H1 (cell line): ENCODE data around the gene COL27A1. TPM values are rescaled to one million over a fixed set of nuclear protein-coding genes. Genes with fewer than 3 reads are reported as not detected.

ENCODE experiments used
- CTCF ChIA-PET: fragments of 300-600 bp; sonication (Branson Sonifier 250); formaldehyde crosslinking; loops from one replicate; lab custom pipeline; 2021; ENCODE audit not compliant: partially characterized antibody; lab: Charles Lee
- POLR2A ChIA-PET: fragments of 300-600 bp; sonication (Branson Sonifier 250); formaldehyde crosslinking; loops from one replicate; lab custom pipeline; 2021; ENCODE audit warnings: inconsistent platforms; ENCODE audit not compliant: partially characterized antibody; lab: Charles Lee
- DNase-seq, 2 experiments: peaks; one replicate each; pipeline versions ENCODE4 v3.0.0 to v3.0.0-alpha.2; 2010 to 2022; ENCODE audit warnings: low spot score in 2 of 2, low read depth in 1 of 2, mixed read lengths in 1 of 2
- FAIRE-seq: peaks from 2 replicates; lab custom pipeline; 2011; peaks lifted over from hg19 to GRCh38; lab: Jason Lieb, UNC
- H2AFZ ChIP-seq: 2 replicates; pipeline ENCODE4 v1.8.1; 2012; ENCODE audit warnings: low read length, inconsistent platforms
- H2AK5ac ChIP-seq: 2 replicates; pipeline ENCODE4 v1.6.1; 2013; ENCODE audit warnings: low read depth, low read length
- H2BK120ac ChIP-seq: replicated peaks from 2 replicates; pipeline ENCODE3; 2013; ENCODE audit warnings: low read depth, low read length, inconsistent platforms
- H2BK12ac ChIP-seq: 2 replicates; pipeline ENCODE4 v1.6.1; 2013; ENCODE audit warnings: low read depth, low read length
- H2BK15ac ChIP-seq: 2 replicates; pipeline ENCODE4 v1.6.1; 2013; ENCODE audit warnings: low read length
- H2BK20ac ChIP-seq: 2 replicates; pipeline ENCODE4 v1.6.1; 2013; ENCODE audit warnings: low read length
- H2BK5ac ChIP-seq: 2 replicates; pipeline ENCODE4 v1.6.1; 2013; ENCODE audit warnings: low read depth, low read length
- H3K14ac ChIP-seq: 2 replicates; pipeline ENCODE4 v1.6.1; 2013; ENCODE audit warnings: inconsistent platforms; ENCODE audit not compliant: insufficient read length
- H3K18ac ChIP-seq: 2 replicates; pipeline ENCODE4 v1.6.1; 2013; ENCODE audit warnings: low read length; ENCODE audit errors: extremely low read depth
- H3K23ac ChIP-seq: 2 replicates; pipeline ENCODE4 v1.6.1; 2013; ENCODE audit warnings: inconsistent platforms; ENCODE audit not compliant: insufficient read length
- H3K23me2 ChIP-seq: 2 replicates; pipeline ENCODE4 v1.6.1; 2013; ENCODE audit warnings: low read depth, low read length
- H3K27ac ChIP-seq: 2 replicates; pipeline ENCODE4 v1.6.1; 2011; ENCODE audit warnings: low read depth, low read length, inconsistent platforms
- H3K27me3 ChIP-seq, 4 experiments: replicated peaks in 1 of 4; 1 replicate in 1 of 4; 2 replicates in 3 of 4; pipeline versions ENCODE4 v1.6.1 to v1.8.1; 2011 to 2013; ENCODE audit warnings: low read length in 3 of 4, mild to moderate bottlenecking in 3 of 4, inconsistent platforms in 2 of 4, mixed read lengths in 2 of 4, moderate library complexity in 1 of 4; ENCODE audit not compliant: control insufficient read depth in 3 of 4, insufficient read depth in 3 of 4; ENCODE audit errors: extremely low read depth in 1 of 4
- H3K36me3 ChIP-seq, 4 experiments: 2 replicates each; pipeline versions ENCODE4 v1.6.1 to v1.8.1; 2011 to 2013; ENCODE audit warnings: mild to moderate bottlenecking in 4 of 4, low read length in 3 of 4, moderate library complexity in 2 of 4, control low read depth in 1 of 4, inconsistent platforms in 1 of 4; ENCODE audit not compliant: insufficient read depth in 4 of 4, control insufficient read depth in 2 of 4
- H3K4ac ChIP-seq: replicated peaks from 2 replicates; pipeline ENCODE3; 2013; ENCODE audit warnings: low read length, low read depth, mixed read lengths, inconsistent platforms; ENCODE audit not compliant: insufficient read length
- H3K4me1 ChIP-seq, 4 experiments: replicated peaks in 1 of 4; 1 replicate in 1 of 4; 2 replicates in 3 of 4; pipeline versions ENCODE4 v1.6.1 to v1.8.1; 2011 to 2013; ENCODE audit warnings: low read length in 3 of 4, inconsistent platforms in 2 of 4, mixed read lengths in 1 of 4; ENCODE audit not compliant: insufficient read depth in 4 of 4, control insufficient read depth in 3 of 4
- H3K4me2 ChIP-seq, 2 experiments: 2 replicates each; pipeline versions ENCODE4 v1.6.1 to v1.8.1; 2011 to 2013; ENCODE audit warnings: low read depth in 2 of 2, low read length in 2 of 2, control low read depth in 1 of 2, inconsistent platforms in 1 of 2, mild to moderate bottlenecking in 1 of 2; ENCODE audit not compliant: insufficient read depth in 1 of 2
- H3K4me3 ChIP-seq, 4 experiments: fragments of 200-600, 300-600 bp in 1 of 4; sonication (generic), shearing (Covaris generic), sonication (Bioruptor Twin) in 1 of 4; 2 replicates each; pipeline versions ENCODE4 v1.5.1 to v1.8.1; 2011 to 2016; ENCODE audit warnings: low read length in 4 of 4, low read depth in 3 of 4, control low read depth in 2 of 4, inconsistent platforms in 2 of 4, mild to moderate bottlenecking in 2 of 4, mixed read lengths in 1 of 4, moderate library complexity in 1 of 4; ENCODE audit not compliant: insufficient read depth in 2 of 4; ENCODE audit errors: extremely low read depth in 1 of 4
- H3K56ac ChIP-seq: replicated peaks from 2 replicates; pipeline ENCODE3; 2013; ENCODE audit warnings: low read depth, mild to moderate bottlenecking, mixed read lengths, low read length, inconsistent platforms; ENCODE audit not compliant: insufficient read length
- H3K79me1 ChIP-seq: 2 replicates; pipeline ENCODE4 v1.6.1; 2013; ENCODE audit warnings: low read depth, low read length, control low read depth
- H3K79me2 ChIP-seq, 2 experiments: 2 replicates each; pipeline versions ENCODE4 v1.6.1 to v1.8.1; 2012 to 2013; ENCODE audit warnings: low read length in 2 of 2, mild to moderate bottlenecking in 2 of 2, inconsistent platforms in 1 of 2; ENCODE audit not compliant: insufficient read depth in 2 of 2, control insufficient read depth in 1 of 2
- H3K9ac ChIP-seq, 4 experiments: replicated peaks in 1 of 4; 1 replicate in 1 of 4; 2 replicates in 3 of 4; pipeline versions ENCODE4 v1.6.1 to v1.8.1; 2011 to 2013; ENCODE audit warnings: low read depth in 3 of 4, low read length in 3 of 4, control low read depth in 2 of 4, mild to moderate bottlenecking in 2 of 4, moderate library complexity in 2 of 4, inconsistent platforms in 1 of 4; ENCODE audit errors: extremely low read depth in 1 of 4
- H3K9me3 ChIP-seq, 2 experiments: 2 replicates each; pipeline versions ENCODE4 v1.6.1 to v1.8.1; 2012 to 2013; ENCODE audit warnings: mild to moderate bottlenecking in 2 of 2, moderate library complexity in 2 of 2, control low read depth in 1 of 2, inconsistent platforms in 1 of 2, low read depth in 1 of 2, low read length in 1 of 2, mixed read lengths in 1 of 2; ENCODE audit not compliant: insufficient read depth in 2 of 2
- H4K20me1 ChIP-seq, 2 experiments: replicated peaks in 1 of 2; 2 replicates each; pipeline versions ENCODE3 to v1.8.1; 2011 to 2013; ENCODE audit warnings: inconsistent platforms in 2 of 2, low read length in 2 of 2, mild to moderate bottlenecking in 1 of 2; ENCODE audit not compliant: insufficient read depth in 2 of 2, control insufficient read depth in 1 of 2
- H4K5ac ChIP-seq: 2 replicates; pipeline ENCODE4 v1.6.1; 2013; ENCODE audit warnings: low read length, low read depth, mixed read lengths, inconsistent platforms; ENCODE audit not compliant: insufficient read length
- H4K8ac ChIP-seq: 2 replicates; pipeline ENCODE4 v1.8.0; 2013; ENCODE audit warnings: mild to moderate bottlenecking, moderate library complexity, low read length, inconsistent platforms; ENCODE audit not compliant: insufficient read depth; ENCODE audit errors: extremely low read depth
- H4K91ac ChIP-seq: replicated peaks from 2 replicates; pipeline ENCODE3; 2013; ENCODE audit warnings: low read length, mixed read lengths, inconsistent platforms; ENCODE audit not compliant: insufficient read length
- MAFK ChIP-seq: IDR thresholded peaks from 2 replicates; pipeline ENCODE4 v1.6.1; 2012; ENCODE audit warnings: low read depth, mild to moderate bottlenecking, improper control_type of control experiment, low read length
- SIRT6 ChIP-seq: IDR thresholded peaks from one replicate; pipeline ENCODE4 v1.7.1; 2012; ENCODE audit warnings: low read length, inconsistent platforms
- SIX5 ChIP-seq: IDR thresholded peaks from 2 replicates; pipeline ENCODE4 v1.6.1; 2011; ENCODE audit warnings: mild to moderate bottlenecking, low read depth, low read length
- ZNF274 ChIP-seq: IDR thresholded peaks from 2 replicates; pipeline ENCODE4 v1.7.0; 2012; ENCODE audit warnings: low read length, borderline replicate concordance; ENCODE audit errors: extremely low read depth
- WGBS, 2 experiments: shearing (Covaris generic) in 1 of 2; methylation state at CpG; one replicate each; pipeline versions ENCODE4 v1.1.6 to v1.1.7; 2013 to 2015; ENCODE audit warnings: low lambda C conversion rate in 2 of 2, mixed read lengths in 2 of 2, inconsistent platforms in 1 of 2, low coverage in 1 of 2, missing lambda C conversion rate in 1 of 2; ENCODE audit not compliant: insufficient replicate concordance in 2 of 2, insufficient coverage in 1 of 2, insufficient read length in 1 of 2; ENCODE audit errors: extremely low coverage in 1 of 2, missing lambda C conversion rate in 1 of 2; 5-methylcytosine and 5-hydroxymethylcytosine counted together
- polyA plus RNA-seq, 7 experiments: library from polyadenylated mRNA; depleted of rRNA in 3 of 7; stranded (reverse) in 5 of 7; unstranded in 2 of 7; fragments of >200 nt in 5 of 7; fragments of 200-250 nt in 2 of 7; gene quantifications; 1 replicate in 5 of 7; 2 replicates in 1 of 7; 4 replicates in 1 of 7; pipeline versions ENCODE4 v1.2.1 to v1.2.3, GENCODE V29; 2011 to 2013; ENCODE audit warnings: missing spikeins in 2 of 7, mixed read lengths in 2 of 7
- total RNA-seq: library from RNA; stranded (reverse); fragmentation: NEBNext Ultra II Directional; extraction: Animal tissue kit (Norgen Biotek cat#: 25700); gene quantifications from 2 replicates; pipeline ENCODE4 v1.2.1, GENCODE V29; 2021

Gene COL27A1
- total and polyA plus RNA-seq, 2 of the 8 experiments (the other 6 are each of a cell fraction or from before 2014, with no cell fraction given): 15.1 to 22.8 TPM

- Histone ChIP-seq H2AFZ (no peak overlapping the region), H3K23ac (no peak overlapping the region), H3K14ac (no peak overlapping the region), H4K20me1 (peaks cover 0 to 2% of the 10 kb centered on the region in 2 experiments), H3K4me3 (no peak overlapping the region), H2BK5ac (no peak overlapping the region), H3K79me1 (no peaks in the 10 kb centered on the region), H3K9ac (no peak overlapping the region), H3K27me3 (0 out of 7 replicates have a peak, but pooled peaks cover 0 to 3% (median 0%) of the 10 kb centered on the region in 4 experiments), H3K18ac (no peak overlapping the region), H4K8ac (no peak overlapping the region), H3K9me3 (no peaks in the 10 kb centered on the region), H2AK5ac (no peak overlapping the region), H3K4me2 (no peak overlapping the region), H2BK20ac (no peak overlapping the region), H3K4ac (no peak overlapping the region), H2BK120ac (no peak overlapping the region), H3K23me2 (peaks cover 3% of the 10 kb centered on the region; the same call in 1 of the 2 replicates), H3K27ac (no peak overlapping the region), H2BK12ac (no peak overlapping the region), H3K36me3 (no peaks in the 10 kb centered on the region), H4K5ac (no peak overlapping the region), H3K56ac (no peak overlapping the region), H3K4me1 (peaks cover 0 to 7% (median 1%) of the 10 kb centered on the region in 4 experiments; a peak in 4 of 7 replicates), H3K79me2 (no peaks in the 10 kb centered on the region), H2BK15ac (no peak overlapping the region), H4K91ac (no peak overlapping the region)
- TF ChIP-seq ZNF274 (no peak), MAFK (no peak), SIRT6 (no peak), SIX5 (no peak)
- 80% methylated on average over 9 of the region's 9 CpGs; no CpG with 5 or more reads in 1 of the 2 experiments for WGBS, 2 experiments
- DNase-seq (no peak), FAIRE-seq (no peak)
- POLR2A ChIA-PET: no interaction called here
- CTCF ChIA-PET: interaction anchor here (0.6 to 11.0 kb wide), 9 partner anchors 10 to 168 kb away, joined by 3 to 123 read pairs (median 4); partner anchors contain the start of gene COL27A1
Observed at GRCh38 chr9:114122136-114123027, 33.0 kb upstream of the COL27A1 start.
